HPDE6-E6E7 (cell line): ENCODE results near the gene TBC1D2B.
"Not testable (repeated sequence)": the region's sequence is repeated elsewhere in the genome, so short reads cannot be mapped to it uniquely, and the experiment has no call there.

Source experiments
- DNase-seq: peaks from one replicate; pipeline ENCODE4 v3.0.0; 2011; ENCODE audit warnings: missing footprints; ENCODE audit errors: extremely low spot score

The TBC1D2B gene

DNA sequence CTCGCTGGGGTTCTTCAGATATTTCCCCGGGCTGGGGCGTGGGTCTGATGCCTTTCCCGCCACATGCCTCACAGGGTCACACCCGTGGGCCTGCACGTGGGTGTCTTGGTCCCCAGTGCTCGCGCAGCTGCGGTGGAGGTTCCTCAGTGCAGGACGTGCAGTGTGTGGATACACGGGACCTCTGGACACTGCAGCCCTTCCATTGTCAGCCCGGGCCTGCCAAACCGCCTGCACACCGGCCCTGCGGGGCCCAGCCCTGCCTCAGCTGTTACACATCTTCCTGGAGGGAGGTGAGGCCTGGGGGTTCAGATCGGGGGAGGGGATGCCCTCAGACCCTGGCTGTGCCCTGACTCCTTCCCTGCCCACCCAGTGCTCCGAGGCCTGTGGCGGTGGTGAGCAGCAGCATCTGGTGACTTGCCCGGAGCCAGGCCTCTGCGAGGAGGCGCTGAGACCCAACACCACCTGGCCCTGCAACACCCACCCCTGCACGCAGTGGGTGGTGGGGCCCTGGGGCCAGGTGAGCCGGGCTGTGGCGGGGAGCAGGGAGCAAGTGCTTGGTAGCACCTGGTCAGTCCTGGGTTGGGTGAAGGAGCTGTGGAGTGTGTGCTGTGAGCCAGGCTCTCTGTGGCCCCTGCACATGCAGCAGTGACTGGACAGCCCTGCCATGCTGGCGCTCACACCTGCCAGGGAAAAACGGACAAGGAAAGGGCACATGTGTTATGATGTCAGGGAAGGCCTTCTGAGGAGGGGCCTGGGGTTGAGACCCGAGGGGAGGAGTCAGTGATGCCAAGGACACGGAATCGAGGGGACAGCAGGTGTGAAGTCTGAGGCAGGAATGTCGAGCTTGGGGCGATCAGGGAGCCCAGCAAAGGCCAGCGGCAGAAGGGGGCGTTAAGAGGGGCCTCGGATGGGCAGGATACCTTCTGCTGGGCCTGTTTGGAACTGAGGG is 88.9 kb downstream of the TBC1D2B start:
- no peak for DNase-seq

DNA sequence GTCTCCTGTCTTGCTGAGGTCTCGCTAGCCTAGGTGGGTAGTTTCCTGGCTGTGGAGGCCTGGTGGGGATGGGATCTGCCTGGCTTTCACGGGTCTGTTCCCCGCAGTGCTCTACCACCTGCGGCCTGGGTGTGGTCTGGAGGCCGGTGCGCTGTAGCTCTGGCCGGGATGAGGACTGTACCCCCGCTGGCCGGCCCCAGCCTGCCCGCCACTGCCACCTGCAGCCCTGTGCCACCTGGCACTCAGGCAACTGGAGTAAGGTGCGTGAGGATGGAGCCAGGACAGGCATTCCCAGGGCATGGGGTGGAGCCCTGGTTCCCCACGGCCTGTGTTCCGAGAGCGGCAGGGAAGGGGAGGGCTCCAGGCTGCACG is 89.8 kb downstream of the TBC1D2B start:
- DNase-seq: not testable (repeated sequence)

DNA sequence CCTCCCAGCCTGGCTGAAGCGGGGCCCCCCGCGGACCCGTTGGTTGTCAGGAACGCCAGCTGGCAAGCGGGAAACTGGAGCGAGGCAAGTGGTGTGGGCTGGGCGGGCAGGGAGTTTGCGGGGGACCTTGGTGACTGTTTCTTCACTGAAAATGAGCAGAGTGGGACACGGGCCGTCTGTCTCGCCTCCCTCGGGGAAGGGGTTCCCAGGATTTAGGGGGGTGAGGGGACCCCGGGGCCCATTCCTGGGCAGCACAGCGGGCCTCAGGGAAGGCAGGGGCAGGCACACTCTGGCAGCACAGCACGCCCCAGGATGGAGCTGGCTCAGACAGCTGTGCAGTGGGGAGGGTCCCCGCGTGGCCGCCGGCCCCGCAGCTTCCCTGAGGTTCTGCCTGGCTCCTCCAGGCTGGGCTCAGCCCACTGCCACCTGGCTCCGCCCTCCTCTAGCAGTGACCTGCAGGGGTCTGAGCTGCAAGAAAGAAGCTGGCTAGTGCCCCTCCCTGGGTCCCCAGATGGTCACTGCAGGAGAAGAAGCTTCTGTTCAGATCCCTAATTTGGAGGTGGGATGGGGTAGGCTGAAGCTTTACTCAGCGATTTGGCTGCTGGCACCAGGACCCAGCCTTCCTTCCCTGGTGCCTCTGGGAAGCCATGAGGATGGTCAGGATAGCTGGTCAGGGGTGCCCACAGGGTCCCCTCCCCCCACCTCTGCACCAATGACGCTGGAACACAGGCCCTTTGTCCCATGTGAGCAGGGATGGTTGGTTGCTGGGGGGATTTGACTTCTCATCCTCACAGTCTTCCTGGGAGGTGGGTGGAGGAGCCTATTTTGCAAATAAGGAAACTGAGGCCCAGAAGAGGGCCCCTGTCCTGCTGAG is 90.4 kb downstream of the TBC1D2B start:
- no peak for DNase-seq

DNA sequence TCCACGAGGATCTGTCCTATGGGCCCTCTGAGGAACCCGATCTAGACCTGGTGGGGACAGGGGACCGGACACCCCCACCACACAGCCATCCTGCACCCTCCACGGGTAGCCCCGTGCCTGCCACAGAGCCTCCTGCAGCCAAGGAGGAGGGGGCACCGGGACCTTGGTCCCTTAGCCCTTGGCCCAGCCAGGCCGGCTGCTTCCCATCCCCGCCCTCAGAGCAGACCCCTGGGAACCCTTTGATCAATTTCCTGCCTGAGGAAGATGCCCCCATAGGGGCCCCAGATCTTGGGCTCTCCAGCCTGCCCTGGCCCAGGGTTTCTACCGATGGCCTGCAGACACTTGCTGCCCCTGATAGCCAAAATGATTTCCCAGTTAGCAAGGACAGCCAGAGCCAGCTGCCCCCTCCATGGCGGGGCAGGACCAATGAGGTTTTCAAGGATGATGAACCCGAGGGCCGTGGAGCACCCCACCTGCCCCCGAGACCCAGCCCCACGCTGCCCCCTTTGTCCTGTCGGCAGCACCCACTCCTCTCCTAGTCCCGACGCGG is 91.5 kb downstream of the TBC1D2B start:
- DNase-seq: no peak

DNA sequence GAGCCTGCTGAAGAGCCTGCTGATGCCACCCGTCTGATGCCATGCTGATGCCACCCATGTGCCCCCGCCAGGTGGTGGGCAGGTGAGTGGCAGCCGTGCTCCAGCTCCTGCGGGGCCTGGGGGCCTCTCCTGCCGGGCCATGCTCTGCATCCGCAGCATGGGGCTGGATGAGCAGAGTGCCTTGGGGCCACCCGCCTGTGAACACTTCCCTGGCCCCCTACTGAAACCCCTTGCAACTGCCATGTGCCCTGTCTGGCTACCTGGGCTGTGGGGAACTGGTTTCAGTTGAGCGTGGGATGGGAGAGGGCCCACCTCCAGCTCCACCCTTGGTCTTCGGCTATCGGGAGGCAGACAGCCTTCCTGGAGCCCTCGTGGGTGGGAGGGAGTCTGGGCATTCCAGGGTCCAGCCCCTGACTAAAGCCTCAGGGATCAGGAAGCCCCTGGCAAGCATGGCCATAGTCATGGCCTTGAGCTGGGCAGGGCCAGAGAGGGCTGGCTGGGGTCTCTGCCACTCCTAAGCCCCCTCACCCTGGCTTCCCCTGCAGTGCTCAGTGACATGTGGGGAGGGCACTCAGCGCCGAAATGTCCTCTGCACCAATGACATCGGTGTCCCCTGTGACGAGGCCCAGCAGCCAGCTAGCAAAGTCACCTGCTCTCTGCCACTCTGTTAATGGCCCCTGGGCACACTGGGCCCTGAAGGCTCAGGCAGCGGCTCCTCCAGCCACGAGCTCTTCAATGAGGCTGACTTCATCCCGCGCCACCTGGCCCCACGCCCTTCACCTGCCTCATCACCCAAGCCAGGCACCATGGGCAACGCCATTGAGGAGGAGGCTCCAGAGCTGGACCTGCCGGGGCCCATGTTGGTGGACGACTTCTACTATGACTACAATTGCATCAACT is 92.2 kb downstream of the TBC1D2B start:
- DNase-seq: no peak

DNA sequence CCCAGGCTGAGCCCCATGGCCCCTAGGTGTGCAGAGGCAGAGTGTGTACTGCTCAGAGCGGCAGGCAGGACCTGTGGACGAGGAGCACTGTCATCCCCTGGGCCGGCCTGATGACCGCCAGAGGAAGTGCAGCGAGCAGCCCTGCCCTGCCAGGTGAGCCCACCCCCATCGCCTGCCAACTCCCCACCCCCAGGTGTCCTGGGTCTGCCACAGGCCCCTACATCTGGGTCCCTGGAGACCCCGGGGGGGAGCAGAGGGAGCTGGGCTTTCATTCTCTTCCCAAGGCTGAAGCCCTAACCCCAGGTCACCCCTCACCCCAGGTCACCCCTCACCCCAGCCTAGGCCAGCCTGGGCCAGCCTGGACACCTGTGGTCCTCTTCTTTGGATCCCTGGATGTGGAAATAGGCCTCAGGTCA is 93.1 kb downstream of the TBC1D2B start:
- DNase-seq: no peak

DNA sequence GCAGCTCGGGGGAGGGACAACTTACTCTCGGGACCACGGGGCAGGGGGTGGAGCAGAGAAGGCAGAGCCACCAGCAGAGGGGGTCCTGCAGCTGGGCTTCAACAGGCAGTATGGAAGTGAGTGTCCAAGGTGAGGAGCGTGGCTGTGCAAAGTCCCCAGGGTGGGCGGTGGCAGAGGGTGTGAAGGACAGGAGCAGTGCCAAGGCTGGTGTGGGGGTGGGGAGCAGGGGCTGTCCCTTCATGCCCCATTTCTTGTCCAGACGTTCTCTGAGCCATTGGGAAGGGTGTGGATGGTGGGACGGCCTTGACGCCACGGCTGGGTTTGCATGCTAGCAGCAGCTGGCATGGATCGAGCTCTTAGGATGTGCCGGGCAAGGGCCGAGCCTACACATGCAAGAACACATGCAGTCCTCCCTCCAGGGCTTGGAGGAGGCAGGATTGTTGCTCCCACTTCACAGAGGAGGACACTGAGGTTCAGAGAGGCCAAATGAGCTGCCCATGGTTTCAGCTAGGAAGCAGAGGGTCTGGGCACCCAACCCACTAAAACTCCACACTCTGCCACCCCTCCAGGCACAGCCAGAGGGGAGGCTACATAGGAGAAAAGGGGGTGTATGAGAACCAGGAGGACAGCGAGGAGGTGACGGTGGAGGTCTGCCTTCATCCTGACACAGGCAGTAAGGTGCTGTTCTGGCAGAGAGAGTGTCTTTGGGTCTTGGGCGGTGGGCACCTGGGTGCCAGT is 93.6 kb downstream of the TBC1D2B start:
- no peak for DNase-seq

DNA sequence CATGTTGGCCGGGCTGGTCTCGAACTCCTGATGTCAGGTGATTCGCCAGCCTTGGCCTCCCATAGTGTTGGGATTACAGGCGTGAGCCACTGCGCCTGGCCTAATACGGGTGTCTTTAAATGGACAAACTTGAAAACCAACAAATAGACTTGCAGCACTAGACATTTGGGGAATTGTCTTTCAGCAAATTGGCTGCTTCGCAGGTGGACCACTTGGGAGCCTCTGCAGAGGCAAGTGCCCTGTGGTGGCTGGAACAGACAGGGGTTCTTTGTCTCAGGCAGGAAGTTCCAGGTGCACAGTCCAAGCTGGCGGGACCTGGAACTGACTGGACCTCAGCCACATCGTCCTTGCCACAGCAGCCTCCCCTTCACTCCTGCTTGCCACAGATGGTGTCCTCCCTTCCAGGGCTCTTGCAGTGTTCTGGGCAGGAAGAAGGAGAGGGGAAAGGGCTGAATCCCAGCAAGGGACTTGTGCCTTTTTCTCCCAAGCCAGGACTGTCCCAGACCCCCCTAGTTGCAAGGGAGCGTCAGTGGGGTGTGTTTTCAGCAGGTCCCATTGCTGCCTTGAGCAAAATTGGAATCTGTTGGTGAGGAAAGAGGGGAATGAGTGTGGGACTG is 94.3 kb downstream of the TBC1D2B start:
- no peak for DNase-seq

DNA sequence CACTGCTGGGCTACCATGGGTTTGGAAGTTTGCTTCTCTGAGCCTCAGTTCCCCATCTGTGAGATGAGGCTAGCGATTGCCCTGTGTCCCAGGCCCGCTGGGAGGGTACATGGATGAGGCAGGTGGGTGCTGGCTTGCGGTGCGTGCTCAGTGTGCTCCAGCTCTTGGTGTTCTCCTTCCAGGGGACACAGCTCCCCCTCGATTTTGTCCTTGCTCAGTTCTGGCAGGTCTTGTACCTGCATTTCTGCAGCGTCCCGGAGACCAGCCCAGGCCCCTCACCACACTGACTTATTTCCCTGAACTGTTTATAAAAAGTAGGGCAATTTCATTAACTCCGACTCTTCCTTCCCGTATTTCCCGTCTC is 95.4 kb downstream of the TBC1D2B start:
- DNase-seq: no peak

DNA sequence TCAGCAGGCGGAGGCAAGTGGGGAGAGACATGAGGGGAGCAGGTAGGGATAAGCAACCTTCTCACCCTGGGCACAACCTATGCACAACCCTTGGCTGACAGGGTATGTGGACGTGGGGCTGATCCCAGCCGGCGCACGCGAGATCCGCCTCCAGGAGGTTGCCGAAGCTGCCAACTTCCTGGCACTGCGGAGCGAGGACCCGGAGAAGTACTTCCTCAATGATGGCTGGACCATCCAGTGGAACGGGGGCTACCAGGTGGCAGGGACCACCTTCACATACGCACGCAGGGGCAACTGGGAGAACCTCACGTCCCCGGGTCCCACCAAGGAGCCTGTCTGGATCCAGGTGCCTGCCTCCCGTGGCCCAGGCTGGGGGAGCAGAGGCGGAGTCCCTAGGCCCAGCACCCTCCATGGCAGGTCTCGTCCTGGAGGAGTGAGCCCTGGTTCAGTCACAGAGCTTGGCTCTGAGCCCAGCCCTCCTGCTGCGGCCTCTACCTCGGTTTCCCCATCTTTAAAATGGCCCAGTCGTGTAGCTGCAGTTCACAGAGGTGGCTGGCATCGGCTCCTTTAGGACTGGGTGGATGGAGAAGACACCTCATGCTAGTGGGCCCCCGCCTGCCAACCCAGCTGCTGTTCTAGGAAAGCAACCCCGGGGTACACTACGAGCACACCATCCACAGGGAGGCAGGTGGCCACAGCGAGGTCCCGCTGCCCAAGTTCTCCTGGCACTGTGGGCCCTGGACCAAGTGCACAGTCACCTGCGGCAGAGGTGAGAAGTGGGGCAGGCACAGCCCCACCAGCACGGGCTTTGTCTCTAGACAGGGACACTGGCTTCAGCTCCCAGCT is 96.0 kb downstream of the TBC1D2B start:
- DNase-seq: no peak

DNA sequence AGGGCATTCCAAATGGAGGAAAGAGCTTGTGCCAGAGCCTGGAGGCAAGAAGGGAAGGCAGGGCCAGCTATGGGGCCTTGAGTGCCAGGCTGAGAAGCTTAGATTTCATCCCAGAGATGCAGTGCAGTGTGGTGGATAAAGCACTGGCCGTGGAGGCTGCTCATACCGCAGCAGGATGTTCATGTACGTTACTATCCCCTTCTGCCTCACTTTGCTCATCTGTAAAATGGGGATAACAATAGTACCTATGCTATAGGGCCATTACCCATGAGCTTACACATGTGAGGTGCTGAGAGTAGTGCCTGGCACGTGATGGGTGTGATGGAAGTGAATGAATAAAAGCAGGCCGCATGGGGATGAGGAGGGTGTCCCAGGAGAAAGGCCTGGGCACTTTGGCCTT is 96.8 kb downstream of the TBC1D2B start:
- not testable (repeated sequence) for DNase-seq

DNA sequence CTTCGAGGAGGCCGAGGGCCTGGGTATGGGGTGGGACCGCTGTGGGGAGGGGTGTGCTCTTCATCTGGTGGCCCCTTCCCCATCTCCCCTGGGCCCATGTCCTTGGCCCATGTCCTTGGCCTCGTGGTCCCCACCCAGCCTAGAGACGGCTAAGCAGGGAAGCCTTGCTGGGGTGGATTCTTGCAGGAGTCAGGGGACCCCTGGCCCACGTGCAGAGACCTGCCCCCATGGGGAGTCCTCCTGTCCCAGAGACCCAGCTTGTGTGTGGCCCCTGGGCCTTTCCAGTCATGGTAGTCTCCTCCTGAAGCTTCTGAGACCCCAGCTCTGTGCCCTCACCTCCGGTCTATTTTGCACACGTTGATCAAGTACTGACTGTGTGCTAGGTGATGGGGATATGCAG is 97.4 kb downstream of the TBC1D2B start:
- DNase-seq: no peak

DNA sequence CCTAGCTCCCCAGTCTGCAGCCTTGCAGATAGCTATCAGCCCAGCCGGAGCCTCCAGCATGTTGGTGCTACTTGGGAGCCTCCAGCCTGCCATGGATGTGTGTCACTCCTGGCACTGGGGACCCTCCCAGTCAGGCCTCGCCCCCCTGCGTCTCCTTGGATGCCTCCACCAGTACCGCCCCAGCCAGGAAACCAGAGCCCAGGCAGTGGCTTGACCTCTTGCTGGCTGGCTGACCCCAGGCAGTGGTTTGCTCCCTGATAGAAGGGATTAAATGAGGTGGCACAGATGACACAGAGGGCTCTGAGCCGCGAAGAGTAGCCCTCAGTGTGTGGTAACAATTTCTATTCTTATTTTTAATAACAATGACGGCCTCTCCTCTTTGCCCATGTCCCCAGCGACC is 98.4 kb downstream of the TBC1D2B start:
- DNase-seq: not testable (repeated sequence)

DNA sequence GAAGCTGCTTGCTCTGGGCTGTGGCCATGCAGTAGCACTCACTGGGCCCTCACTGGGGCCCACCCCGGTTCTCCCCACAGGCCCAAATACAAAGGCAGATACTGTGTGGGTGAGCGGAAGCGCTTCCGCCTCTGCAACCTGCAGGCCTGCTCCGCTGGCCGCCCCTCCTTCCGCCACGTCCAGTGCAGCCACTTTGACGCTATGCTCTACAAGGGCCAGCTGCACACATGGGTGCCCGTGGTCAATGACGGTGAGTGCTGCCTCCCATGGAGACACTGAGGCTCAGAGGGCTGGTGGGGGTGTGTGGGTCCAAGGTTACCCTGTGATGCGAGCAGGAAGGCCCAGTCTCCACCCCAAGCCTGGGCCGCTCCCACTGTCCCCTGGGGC is 98.8 kb downstream of the TBC1D2B start:
- not testable (repeated sequence) for DNase-seq

DNA sequence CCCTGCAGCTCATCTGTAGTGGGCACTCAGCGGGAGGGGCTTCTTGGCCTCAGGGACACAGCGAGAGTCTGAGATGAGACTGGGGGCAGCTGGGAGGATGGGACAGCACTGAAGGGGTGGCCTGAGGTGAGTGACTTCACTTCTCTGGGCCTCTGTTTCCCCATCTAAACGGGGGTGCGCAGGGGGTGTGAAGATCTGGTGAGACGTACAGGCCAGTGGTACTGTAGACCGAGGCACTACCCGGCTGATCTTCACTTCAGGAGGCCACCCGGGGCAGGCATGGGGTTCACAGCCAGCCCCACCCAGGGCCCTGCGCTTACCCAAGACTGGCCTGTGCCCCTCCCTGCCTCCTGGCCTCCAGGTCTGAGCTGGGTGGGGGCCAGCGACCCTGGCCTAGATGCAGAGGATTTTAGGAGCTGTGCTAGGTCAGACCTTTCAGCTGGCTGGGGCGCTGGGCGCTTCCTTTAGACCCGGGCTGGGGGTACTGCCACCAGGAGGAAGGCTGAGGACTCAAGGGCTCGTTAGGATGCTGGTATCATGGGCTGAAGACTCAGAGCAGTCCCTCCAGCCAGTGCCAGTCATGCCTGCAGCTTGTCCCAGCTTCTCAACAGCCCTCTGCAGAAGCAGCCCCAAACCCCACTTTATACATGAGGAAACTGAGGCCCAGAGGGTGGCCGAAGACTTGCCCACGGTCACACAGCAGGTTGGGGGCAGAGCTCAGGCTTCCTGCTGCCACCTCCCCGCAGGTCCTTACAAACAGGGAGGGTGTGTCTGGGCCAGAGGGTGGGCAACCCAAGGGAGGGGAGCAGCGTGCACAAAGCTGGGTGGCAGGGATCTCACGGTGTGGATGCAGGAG is 99.4 kb downstream of the TBC1D2B start:
- not testable (repeated sequence) for DNase-seq

DNA sequence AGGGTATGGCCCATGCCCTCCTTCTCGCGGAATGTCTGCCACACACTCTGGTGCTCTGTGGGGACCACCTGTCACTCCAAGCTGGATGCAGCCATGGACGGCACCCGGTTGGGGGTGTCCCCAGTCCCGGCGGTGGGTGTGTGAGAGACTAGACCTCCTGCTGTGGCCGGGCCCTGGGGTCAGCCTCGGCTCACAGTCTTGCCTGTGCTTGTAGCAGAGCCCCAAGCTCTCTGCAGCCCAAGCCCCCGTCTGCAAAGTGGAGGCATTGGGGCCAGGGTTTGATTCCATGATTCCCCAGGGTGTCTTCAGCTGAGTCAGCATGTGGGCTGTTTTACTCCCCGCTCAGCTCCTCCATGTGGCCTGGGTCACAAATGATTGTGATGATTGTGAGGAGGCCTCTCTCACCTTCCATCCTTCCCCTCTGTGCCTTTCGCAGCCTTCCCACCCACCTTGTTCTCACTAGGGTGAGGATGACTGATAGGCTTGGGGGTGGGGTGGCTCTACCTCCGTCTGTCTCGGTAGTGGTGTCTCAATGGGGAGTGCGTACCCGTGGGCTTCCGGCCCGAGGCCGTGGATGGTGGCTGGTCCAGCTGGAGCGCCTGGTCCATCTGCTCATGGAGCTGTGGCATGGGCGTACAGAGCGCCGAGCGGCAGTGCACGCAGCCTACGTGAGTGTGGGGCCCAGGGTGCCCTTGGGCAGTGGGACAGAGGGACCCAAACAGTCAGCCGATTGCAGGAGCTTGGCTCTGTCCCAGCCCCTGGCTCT is 100.6 kb downstream of the TBC1D2B start:
- DNase-seq: not testable (repeated sequence)

DNA sequence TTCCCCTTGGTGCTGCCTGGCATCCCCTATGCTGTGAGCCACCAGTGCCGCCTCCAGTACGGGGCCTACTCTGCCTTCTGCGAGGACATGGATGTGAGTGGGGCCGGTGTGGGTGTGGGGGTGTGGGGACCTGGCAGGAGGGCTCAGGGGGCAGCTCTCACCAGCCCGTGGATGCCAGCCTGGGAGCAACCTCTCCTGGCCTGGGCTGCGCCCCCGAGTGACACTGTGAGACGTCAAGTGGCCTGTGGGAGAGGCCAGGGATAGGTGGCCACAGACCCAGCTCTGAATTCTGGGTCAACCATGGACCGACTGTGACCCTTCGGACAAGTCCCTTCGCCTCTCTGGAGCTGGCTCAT is 101.4 kb downstream of the TBC1D2B start:
- DNase-seq: not testable (repeated sequence)
